Stimulated activated CD4-positive, alpha-beta T cell treated with anti-CD3 and anti-CD28 coated beads, Interleukin-1b, Interleukin-23, amount 100 ng/mL, for 24 hours (primary cell): ENCODE results near the gene DNMT3L.

Source experiments
- DNase-seq, 4 experiments: peaks; one replicate each; pipeline ENCODE4 v3.0.0-alpha.2; 2020; ENCODE audit warnings: low read depth in 4 of 4, low spot score in 1 of 4

The DNMT3L gene

DNA sequence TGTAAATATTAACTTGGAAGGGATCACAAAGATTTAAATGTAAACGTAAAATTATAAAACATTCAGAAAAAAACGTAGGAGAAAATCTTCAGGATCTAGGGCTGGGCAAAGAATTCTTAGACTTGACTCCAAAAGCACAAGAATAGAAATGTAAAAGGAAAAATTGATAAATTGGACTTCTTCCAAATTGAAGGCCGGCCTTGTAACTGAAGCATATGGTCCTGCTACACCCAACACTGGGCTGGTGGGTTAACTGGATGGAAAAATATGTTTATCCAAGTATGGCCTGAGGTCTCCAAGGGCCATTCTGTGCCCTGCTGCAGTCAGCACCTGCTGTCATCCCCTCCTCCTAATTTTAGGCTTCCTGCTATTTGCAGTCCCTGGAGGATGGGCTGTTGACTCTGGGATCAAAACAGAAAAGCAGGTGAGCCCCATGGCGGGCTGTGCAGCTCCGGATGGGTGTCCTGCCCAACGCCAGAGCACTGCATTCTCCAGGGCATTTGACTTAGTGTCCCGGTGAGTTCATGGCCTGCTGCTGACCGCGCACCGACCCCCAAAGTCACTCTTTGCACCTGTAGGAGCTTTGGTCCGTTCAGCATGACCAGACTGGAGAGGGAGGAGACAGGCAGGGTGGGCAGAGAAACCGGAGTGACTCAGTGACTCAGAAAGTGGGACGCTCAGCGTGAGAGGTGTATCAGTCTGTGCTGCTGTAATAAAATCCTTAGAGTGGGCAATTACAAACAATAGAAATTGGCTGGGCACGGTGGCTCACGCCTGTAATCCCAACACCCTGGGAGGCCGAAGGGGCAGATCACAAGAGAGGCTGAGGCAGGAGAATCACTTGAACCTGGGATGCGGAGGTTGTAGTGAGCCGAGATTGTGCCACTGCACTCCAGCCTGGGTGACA, 17.9 kb upstream of the DNMT3L start:
- DNase-seq, result no peak

GRCh38 chr21:44275041-44275440, 13.3 kb upstream of the DNMT3L start:
- no peak for DNase-seq

DNA sequence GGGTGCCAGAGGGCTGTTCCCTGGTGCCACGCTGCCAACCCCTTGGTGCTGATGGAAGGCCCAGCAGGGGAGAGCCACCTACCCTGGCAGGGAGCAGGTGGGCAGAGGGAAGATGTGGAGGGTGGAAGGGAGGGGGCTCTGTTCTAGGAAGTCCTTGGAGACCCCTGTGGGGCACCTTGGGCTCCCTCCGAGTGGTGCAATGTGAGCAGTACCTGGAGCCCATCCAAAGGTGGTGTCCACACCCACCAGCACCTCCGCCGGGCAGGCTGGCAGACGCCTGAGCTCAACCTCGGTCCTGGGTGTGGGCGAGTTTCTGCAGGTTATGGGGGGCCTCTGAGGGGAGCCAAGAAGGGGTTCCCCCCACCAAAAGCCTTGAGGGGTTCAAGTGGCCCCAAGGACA, 11.3 kb upstream of the DNMT3L start:
- DNase-seq, result no peak

DNA sequence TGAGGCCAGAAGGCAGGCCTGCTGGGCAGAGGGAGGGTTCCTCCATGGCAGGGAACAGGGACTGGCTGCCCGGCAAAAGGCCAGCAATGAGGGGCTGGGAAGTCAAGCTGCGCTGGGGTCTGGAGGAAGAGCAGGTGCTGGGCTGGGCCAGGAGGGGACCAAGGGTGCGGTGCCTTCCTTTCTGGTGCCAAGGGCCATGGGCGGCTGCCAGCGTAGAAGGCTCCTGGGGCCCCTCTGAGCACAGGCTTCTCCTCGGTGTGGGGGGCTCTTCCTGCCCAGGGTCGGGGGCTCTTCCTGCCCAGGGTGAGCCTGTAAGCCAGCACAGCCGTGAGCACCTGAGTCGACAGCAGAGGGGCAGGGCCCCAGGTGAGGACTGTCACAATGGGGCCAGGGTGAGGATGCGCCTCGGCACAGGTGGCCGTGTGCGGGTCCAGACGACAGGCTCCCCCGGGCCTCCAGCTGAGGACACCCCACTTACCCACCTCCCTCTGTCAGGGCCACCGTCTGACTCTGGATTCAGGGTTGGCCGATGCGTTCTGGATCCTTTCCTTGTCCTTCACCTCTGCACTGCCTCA, 10.7 kb upstream of the DNMT3L start:
- DNase-seq, result no peak

DNA sequence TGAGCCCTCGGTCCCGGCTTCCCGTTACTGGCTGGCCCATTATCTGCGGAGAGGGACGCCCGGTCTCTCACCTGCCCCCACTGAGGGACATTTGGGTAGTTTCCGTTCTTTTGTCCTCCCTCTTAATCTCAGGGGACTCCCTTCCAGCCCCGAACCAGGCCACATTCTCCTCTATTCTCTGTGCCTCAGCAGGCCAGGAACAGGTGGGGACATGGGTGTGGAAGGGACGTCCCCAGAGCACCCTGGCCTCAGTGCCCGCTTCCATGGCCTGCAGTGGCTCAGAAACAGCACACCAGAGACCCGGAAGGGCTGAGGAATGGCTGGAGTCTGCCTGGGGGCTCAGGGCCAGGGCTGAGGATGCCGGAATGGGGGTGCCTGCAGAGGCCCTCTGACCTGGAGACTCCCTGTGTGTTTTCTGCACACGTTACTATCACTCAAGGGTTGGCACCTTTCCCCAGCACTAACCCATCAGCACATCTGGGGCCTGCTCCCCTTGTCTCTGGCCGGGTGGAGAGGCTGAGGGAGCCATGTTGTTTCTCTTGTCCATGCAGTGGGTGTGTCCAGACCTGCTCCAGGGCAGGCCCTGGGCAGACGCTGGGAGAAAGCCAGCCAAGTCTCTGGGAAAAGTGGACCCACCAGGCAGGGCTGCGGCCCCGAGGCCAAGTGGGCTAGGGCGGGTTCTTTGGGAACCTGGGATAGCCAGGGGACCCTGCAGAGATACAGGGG, 10.0 kb upstream of the DNMT3L start:
- DNase-seq, result no peak

DNA sequence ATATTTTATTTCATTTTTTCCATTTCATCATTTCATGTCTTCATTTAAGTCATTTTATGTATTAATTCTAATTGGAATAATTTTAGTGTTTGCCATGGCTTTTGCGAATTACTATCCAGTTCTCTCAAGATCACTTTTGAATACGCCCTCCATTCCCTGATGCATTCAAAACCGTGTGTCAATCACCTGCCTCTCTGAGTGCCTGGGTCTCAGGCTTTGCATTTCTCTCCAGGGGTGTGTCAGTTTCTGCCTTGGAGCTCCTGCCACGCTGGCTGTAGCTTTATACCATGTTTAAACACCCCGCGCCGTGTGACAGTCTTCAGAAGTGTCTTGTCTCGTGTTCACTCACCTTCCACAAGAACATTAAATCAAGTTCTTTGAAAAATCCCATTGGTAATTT, 7.4 kb upstream of the DNMT3L start:
- DNase-seq, result no peak

GRCh38 chr21:44267655-44268142, 6.0 kb upstream of the DNMT3L start:
- no peak for DNase-seq

DNA sequence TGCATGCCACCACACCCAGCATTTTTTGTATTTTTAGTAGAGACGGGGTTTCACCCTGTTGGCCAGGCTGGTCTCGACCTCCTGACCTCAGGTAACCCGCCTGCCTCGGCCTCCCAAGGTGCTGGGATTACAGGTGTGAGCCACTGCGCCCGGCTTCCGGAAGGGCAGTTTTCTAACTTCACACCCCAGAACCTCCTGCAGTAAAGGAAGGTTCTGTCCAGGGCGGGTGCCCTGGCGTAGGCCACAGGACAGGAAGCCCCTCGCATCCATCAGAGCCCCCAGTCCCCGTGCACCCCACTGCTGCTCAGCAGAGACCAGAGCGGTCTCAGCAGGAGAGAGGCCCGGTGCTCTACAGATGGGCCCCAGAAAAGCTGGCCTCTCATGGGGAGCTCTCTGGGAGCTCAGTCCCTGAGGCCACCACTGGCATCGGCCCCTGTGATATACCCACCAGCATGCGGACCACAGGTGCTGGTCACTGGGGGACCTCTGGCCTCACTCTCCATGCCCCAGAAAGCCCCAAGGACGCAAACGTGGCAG, 4.1 kb upstream of the DNMT3L start:
- no peak for DNase-seq

- no peak for DNase-seq
Measured at GRCh38 chr21:44263768-44264167, 2.1 kb upstream of the DNMT3L start.

DNA sequence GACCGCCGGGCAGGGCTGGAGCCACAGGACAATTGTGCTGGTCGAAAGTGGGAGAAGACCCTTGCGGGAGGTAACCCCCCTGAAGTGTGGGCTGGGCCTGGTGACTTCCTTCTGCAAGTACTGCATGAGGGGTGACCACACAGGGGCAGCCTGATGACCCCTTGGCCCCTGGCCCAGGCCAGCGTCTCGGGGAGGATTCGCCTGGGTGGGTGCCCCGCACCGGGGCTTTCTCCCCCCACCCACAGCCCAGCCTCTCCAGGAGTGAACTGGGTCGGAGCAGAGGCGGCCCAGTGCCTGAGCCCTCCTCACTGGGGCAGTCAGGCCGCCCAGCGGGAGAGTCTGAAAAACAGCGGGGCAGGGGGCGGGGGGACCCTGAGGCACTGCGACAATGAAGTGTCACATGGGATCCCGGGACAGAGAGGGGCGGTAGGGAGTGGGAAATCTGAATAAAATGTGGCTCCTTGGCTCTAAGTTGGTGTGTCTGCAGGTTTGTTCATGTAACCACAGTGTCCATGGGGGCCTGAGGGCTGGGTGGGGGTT, 1.6 kb upstream of the DNMT3L start:
- DNase-seq, result no peak

- no peak for DNase-seq
Measured at GRCh38 chr21:44262338-44263056, 800 bp upstream of the DNMT3L start.

DNA sequence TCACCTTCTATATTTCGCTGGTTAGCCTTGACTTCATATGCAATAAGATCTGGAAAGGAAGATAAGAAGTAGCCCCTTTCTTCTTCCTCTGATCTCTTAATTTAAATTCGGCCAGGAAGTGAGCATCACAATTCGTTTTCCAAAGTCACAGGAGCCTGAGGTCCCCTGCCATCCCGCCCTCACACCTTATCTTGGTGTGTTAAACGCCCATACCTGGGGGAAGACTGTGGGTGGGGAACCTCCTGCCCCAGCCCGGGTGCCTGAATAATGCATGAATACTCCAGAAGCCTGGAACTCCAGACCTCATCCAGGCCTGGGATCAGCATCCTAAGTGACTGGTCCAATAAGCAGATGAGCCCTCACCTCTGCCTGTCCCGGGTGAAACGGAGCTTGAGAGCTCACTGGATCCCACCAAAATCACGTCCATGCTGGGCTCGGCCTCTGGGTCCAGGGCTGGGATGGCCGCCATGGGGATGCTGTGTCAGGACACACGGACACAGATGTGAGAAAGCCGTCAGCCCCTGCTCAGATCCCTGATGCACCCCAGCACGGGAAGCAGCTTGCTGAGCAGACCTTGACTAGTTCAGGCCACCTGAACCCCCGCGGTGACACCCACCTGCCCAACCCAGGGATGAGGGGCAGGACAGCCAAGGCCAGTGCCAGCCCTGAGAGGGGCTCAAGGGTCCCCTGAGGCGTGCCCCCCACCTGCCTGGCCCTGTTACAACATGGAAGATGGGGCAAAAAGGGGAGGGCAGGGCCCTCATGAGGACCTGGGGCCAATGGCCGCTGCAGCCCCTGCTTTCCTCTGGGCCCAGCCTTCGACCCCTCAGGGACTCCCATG, 686 bp downstream of the DNMT3L start:
- DNase-seq, result no peak

- DNase-seq, result no peak
Measured at GRCh38 chr21:44260066-44260465, 1.6 kb downstream of the DNMT3L start.

DNA sequence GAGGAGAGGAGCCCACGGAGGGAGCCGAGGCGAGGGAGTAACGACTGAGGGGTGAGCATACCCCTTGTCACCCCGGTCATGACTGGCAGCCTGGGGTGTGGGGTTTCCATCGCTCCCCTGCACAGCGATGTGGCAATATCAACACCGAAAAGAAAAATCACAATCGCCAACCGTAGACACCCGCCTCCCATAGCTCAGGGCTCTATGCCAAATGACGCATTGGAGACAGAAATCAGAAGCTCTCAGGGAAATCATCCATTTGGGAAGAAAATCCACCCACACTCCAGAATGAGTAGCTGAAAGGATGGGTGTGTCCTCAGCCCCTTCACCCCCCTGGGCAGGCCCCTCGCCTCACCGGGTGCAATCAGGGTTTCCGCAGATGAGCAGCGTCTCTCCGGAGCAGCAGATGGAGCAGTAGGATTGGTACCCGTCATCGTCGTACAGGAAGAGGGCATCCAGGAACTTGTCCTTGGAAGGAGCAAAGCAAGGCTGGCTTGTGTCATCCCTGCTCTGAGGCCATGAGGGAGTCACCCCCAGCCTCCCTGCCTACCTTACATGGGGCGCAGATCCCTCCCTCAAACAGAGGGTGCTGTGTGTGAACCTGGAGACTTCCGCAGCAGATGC, 2.5 kb downstream of the DNMT3L start:
- DNase-seq, result no peak

DNA sequence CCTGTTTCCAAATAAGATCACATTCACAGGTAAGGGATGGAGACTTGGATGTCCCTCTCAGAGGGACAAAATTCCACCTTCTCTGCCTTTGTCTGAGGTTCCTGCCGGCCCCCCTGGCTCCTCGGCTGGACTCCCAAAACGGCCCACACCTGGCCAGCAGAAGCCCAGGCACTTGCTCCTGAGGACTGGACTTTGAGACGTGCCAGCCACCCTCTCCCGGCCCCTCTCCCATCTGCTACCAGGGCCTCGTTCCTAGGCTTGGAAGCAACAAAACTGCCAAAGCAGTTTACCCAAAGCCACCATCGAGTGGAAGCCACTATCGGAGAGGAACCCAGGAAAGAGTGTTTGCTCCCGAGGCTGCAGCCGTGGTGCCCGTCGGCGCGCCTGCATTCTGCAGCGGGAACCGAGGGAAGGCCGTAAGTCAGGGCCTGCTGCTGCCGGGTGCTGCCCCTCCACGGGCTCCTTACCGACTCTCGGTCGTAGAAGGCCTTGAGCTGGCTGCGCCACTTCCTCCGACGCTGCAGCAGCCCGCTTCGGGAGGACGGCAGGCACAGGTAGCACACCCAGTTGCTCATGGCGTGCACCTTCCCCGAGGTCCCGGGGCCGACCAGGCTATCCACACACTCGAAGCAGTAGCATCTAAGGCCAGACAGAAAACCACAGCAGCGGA, 3.5 kb downstream of the DNMT3L start:
- no peak for DNase-seq

DNA sequence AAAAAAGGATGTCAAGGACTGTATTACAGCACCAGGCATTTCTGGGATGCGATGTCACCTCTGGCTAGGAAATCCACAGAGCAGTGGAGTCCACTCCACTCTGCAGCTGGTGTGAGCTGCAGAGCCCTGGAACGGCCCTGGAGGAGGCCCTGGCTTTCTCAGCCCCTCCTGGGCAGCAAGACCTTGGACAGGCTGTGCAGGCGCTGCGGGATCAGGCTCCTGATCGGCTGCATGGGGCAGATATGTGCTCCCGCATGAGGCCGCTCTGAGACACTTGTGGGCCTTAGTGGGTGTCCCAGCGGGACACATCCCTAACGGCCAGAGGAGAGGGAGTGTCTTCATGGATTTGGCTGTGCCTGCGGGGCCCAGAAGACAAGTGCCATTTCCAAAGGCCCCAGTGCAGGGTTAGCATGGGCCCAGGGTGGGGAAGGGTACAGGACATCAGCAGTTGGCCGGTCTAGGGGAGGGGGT, 6.2 kb downstream of the DNMT3L start:
- DNase-seq, result no peak

GRCh38 chr21:44253832-44254710, 7.6 kb downstream of the DNMT3L start:
- DNase-seq, result no peak
